Measurements from ENCODE around the gene IFIH1.

The IFIH1 gene
- long read RNA-seq, transcript IFIH1-207 (16 exons, 3,544 nt): major isoform, 7 of 19 reads
- long read RNA-seq, partial matches to known transcripts: 10 of 19 reads
- long read RNA-seq, other reads (novel, unspliced or antisense): 0 of 19 reads

DNA sequence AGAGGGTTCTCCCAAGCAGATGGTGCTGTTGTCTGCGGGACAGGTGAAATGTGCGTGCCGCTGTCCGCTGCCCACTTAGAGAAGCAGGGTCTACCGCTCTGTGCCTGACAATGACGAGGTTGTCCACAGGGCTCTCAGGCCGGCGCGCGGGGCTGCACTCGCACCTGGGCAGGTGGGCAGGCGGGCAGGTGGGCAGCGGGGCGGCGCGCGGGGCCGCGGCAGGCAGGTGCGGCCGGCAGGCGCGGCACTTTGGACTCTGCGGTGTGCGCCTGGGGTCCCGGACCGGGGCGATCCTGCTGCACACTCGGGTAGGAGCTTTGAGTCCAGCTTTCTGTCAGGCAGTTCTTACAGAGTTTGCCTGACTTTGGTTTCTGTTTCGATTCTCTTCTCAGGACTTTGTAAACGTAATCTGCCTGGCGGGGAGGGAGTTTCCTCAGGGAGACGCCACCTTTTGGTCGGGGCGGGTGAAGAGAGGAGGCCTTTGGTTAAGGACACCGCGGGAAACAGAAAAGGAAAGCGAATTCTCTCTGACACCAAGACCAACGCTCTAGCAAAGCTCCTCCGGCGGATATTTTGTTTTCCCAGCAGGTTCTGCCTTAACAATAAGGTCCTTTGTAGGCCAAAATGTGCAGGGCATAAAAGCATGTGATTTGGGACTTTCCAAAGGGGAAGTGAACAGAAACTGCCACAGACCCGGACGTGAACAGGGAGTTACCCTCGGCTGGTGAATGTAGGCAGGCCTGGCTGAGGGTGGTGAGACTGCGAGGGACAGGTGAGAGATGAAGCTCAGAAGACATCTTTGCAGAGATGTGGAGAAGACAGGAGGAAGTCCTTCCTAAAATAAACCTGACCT, at the start of gene IFIH1:
IFIH1 (minus strand) TSS at position 357 of the 853 bp plus-strand sequence. CDS start 377 bp downstream, outside the sequence.
- Histone ChIP-seq H3K27ac (replicated peaks) (peak within 1 kb of the TSS; percentile 99), H3K4me3 (replicated peaks; ENCODE audit: insufficient read depth, low read length) (peak within 1 kb of the TSS; percentile 73), H3K27me3 (ENCODE audit: insufficient read depth, poor library complexity, severe bottlenecking) (no peaks in the 10 kb centered on the region)
- TF ChIP-seq, protein P1, sequence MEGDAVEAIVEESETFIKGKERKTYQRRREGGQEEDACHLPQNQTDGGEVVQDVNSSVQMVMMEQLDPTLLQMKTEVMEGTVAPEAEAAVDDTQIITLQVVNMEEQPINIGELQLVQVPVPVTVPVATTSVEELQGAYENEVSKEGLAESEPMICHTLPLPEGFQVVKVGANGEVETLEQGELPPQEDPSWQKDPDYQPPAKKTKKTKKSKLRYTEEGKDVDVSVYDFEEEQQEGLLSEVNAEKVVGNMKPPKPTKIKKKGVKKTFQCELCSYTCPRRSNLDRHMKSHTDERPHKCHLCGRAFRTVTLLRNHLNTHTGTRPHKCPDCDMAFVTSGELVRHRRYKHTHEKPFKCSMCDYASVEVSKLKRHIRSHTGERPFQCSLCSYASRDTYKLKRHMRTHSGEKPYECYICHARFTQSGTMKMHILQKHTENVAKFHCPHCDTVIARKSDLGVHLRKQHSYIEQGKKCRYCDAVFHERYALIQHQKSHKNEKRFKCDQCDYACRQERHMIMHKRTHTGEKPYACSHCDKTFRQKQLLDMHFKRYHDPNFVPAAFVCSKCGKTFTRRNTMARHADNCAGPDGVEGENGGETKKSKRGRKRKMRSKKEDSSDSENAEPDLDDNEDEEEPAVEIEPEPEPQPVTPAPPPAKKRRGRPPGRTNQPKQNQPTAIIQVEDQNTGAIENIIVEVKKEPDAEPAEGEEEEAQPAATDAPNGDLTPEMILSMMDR (IDR thresholded peaks at IDR 0.05; ENCODE audit: insufficient read depth, low read length): peak; percentile 9
- peak; percentile 97 for TF ChIP-seq SPI1 (IDR thresholded peaks at IDR 0.05; ENCODE audit: borderline replicate concordance, low read depth)
- TF ChIP-seq POLR2AphosphoS5 (IDR thresholded peaks at IDR 0.05; ENCODE audit: low read depth): peak; percentile 80
- 0 out of 2 replicates have a peak, but pooled peaks have one; percentile 27 for TF ChIP-seq GABPA (IDR thresholded peaks at IDR 0.05; ENCODE audit: low read depth)
- TF ChIP-seq, protein P2, sequence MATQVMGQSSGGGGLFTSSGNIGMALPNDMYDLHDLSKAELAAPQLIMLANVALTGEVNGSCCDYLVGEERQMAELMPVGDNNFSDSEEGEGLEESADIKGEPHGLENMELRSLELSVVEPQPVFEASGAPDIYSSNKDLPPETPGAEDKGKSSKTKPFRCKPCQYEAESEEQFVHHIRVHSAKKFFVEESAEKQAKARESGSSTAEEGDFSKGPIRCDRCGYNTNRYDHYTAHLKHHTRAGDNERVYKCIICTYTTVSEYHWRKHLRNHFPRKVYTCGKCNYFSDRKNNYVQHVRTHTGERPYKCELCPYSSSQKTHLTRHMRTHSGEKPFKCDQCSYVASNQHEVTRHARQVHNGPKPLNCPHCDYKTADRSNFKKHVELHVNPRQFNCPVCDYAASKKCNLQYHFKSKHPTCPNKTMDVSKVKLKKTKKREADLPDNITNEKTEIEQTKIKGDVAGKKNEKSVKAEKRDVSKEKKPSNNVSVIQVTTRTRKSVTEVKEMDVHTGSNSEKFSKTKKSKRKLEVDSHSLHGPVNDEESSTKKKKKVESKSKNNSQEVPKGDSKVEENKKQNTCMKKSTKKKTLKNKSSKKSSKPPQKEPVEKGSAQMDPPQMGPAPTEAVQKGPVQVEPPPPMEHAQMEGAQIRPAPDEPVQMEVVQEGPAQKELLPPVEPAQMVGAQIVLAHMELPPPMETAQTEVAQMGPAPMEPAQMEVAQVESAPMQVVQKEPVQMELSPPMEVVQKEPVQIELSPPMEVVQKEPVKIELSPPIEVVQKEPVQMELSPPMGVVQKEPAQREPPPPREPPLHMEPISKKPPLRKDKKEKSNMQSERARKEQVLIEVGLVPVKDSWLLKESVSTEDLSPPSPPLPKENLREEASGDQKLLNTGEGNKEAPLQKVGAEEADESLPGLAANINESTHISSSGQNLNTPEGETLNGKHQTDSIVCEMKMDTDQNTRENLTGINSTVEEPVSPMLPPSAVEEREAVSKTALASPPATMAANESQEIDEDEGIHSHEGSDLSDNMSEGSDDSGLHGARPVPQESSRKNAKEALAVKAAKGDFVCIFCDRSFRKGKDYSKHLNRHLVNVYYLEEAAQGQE (IDR thresholded peaks at IDR 0.05; ENCODE audit: insufficient replicate concordance, low read depth): peak; percentile 63
- DNase-seq (ENCODE audit: low read depth in 1 of 2, low spot score in 1 of 2): peak in 1 of 2 experiments; percentile 87

DNA sequence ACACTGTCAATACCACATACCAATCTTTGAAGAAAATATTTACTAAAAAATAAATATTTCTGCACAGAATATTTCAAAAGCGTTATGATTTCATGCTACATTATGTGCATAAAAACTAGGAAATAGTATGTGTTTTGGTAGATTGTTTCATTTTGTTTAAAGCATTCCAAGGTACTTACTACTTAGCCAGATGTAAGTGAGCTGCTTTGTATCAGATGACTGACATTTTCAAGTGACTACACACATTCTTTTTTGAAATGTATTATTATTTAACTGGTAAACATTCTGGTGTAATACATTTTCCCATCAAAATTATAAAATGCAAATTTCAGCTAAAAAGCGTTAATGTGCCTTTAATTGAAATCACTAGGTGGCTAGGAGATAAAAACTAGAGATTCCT, 46.9 kb upstream of the IFIH1 start:
- H3K27ac ChIP-seq (replicated peaks): no peak overlapping the region
- DNase-seq (ENCODE audit: low read depth in 1 of 2, low spot score in 1 of 2): no peak
- no peak for TF ChIP-seq POLR2AphosphoS5 (IDR thresholded peaks at IDR 0.05; ENCODE audit: low read depth)
- TF ChIP-seq, protein P1 (IDR thresholded peaks at IDR 0.05; ENCODE audit: insufficient read depth, low read length): no peak
- TF ChIP-seq, protein P2 (IDR thresholded peaks at IDR 0.05; ENCODE audit: insufficient replicate concordance, low read depth): no peak
- TF ChIP-seq SPI1 (IDR thresholded peaks at IDR 0.05; ENCODE audit: borderline replicate concordance, low read depth): no peak
- TF ChIP-seq GABPA (IDR thresholded peaks at IDR 0.05; ENCODE audit: low read depth): no peak
- H3K27me3 ChIP-seq (ENCODE audit: insufficient read depth, poor library complexity, severe bottlenecking): no peaks in the 10 kb centered on the region
- no peak overlapping the region for H3K4me3 ChIP-seq (replicated peaks; ENCODE audit: insufficient read depth, low read length)

DNA sequence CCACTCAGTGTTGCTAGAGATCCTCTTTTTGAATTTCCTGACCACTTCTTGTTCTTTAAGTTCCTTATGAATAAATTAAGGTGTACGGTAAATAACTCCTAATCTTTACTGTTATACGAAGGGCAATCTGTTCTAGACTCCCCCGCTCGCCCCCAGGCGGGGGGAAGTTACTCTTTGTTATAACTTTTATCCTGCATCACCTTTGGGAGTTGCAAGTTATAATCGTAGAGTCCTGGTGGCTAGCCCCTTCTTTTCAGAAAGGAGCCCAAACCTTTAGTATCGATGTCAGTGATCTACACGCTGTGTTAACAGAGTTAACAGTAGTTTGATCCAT, 26.1 kb upstream of the IFIH1 start:
- no peaks in the 10 kb centered on the region for H3K27me3 ChIP-seq (ENCODE audit: insufficient read depth, poor library complexity, severe bottlenecking)
- no peak for DNase-seq (ENCODE audit: low read depth in 1 of 2, low spot score in 1 of 2)
- peak overlapping the region; percentile 98 for H3K4me3 ChIP-seq (replicated peaks; ENCODE audit: insufficient read depth, low read length)
- peak overlapping the region; percentile 88 for H3K27ac ChIP-seq (replicated peaks)
- TF ChIP-seq, protein P2 (IDR thresholded peaks at IDR 0.05; ENCODE audit: insufficient replicate concordance, low read depth): no peak
- TF ChIP-seq GABPA (IDR thresholded peaks at IDR 0.05; ENCODE audit: low read depth) (no peak), SPI1 (IDR thresholded peaks at IDR 0.05; ENCODE audit: borderline replicate concordance, low read depth) (peak; percentile 93; the same call in 1 of the 2 replicates)
- TF ChIP-seq, protein P1 (IDR thresholded peaks at IDR 0.05; ENCODE audit: insufficient read depth, low read length): no peak

Measured in HL-60 (cell line).